OCI-LY3 (cell line): ENCODE results near the gene PCSK6.

Experiments used
- CTCF ChIP-seq: fragments of 200-600, 300-600 bp; sonication (generic); IDR thresholded peaks from 2 replicates; pipeline ENCODE4 v1.5.1; 2014; ENCODE audit warnings: antibody characterized with exemption, low read length, low read depth
- EZH2phosphoT487 ChIP-seq: fragments of 200-600 bp; shearing (Covaris generic); IDR thresholded peaks from 2 replicates; pipeline ENCODE4 v1.6.1; 2018; ENCODE audit warnings: antibody characterized with exemption, mixed run types, low read depth

- no peak for TF ChIP-seq CTCF
- TF ChIP-seq EZH2phosphoT487: no peak
Measured at GRCh38 chr15:101451266-101451799, 38.2 kb downstream of the PCSK6 start.
